ENCODE measurements around the gene ATF4.

ATF4 gene

DNA sequence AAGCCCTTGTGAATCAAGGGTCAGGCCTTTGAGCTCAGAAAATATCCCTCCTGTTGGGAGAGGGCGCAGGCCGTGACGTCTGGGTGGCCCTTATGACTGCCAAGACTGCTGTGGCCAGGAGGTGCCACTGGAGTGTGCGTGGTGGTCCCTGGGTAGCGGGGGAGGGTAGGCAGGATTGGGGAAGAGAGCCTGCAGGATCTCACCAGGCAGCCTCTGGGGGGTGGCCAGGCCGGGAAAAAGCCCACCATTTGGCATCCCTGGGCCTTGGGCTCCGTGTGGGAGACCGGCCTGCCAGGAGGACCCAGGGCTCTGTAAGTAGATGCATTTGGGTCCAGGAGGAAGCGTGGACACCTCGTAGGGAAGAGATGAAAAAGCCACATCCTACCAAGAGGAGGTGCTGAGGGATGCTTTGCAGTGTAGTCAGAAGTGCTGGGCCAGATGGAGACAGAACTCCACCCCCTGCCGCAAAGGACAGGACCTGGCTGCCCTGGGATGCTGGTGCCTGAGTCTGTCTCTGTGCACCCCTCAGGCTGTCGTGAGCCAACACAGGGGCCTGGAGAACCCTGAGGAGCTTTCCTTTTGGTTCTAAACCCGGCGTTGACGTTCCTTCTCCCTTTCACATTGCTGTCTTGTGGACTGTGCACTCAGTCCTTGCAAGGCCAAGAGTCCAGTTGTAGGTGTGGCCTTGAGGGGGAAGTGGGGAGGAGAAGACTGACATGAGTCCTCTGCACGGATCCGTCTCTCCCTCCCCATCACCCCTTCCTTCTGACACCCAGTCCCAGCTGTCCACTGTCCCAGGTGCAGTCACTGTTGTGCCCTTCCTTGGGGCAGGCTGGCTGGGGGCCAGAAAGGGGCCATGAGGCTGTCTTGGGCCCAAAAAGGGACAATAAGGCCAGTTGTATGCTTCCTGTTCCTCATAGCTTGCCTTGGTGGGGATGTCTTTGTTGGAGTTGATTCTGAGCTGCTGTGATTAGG, 31.0 kb upstream of the ATF4 start:
- no peak overlapping the region for H3K27ac ChIP-seq (ENCODE audit: low read depth, low read length)
- no peaks in the 10 kb centered on the region for H3K27me3 ChIP-seq (ENCODE audit: control insufficient read depth in 1 of 2, insufficient read depth in 2 of 2, low read length in 2 of 2)
- H3K4me3 ChIP-seq (ENCODE audit: low read depth in 1 of 2, low read length in 2 of 2): peak overlapping the region in 1 of 2 donors; percentile 43
- H3K4me1 ChIP-seq (ENCODE audit: control insufficient read depth in 1 of 2, insufficient read depth in 2 of 2, low read length in 2 of 2): peaks cover 10 to 13% of the 10 kb centered on the region in 2 donors
- peaks cover 0 to 18% of the 10 kb centered on the region in 2 donors for H3K36me3 ChIP-seq (ENCODE audit: control insufficient read depth in 1 of 2, insufficient read depth in 2 of 2, low read length in 2 of 2)
- no peaks in the 10 kb centered on the region for H3K9me3 ChIP-seq (ENCODE audit: control insufficient read depth in 1 of 2, low read length in 2 of 2)
- peak overlapping the region in 1 of 2 donors; percentile 10 for H3K9ac ChIP-seq (ENCODE audit: low read depth in 1 of 2, low read length in 2 of 2)

DNA sequence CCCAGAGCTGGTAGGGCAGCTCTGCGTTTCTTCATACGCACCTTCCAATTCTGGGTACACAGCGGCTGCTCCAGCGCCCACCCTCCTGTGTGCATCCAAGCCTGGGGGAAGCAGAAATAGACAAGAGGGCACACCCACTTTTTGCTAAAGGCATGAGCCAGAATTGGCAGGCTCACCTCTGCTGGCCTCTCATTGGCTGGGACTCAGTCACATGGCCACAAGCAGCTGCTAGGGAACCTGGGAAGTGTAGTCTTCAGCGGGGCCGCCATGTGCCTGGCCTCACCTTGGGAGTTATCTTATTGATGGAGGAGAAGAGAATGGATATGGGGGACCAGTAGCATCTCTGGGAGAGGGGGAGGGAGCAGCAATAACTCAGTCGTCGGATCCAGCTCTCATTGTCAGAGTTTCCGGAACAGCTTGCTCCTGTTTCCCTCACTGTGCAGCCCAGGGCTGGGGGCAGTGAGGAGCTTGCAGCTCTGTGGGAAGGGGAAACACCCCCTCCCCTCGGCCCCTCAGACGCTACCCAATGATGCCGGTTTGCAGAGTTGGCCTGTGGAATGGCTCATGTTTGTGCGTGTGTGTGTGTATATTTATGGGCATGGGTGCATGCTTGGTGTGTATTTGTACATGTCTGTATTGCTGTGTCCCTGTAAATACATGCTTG, 30.1 kb upstream of the ATF4 start:
- no peak overlapping the region for H3K27ac ChIP-seq (ENCODE audit: low read depth, low read length)
- no peaks in the 10 kb centered on the region for H3K9me3 ChIP-seq (ENCODE audit: control insufficient read depth in 1 of 2, low read length in 2 of 2)
- H3K36me3 ChIP-seq (ENCODE audit: control insufficient read depth in 1 of 2, insufficient read depth in 2 of 2, low read length in 2 of 2): peaks cover 0 to 18% of the 10 kb centered on the region in 2 donors
- peaks cover 10 to 13% of the 10 kb centered on the region in 2 donors for H3K4me1 ChIP-seq (ENCODE audit: control insufficient read depth in 1 of 2, insufficient read depth in 2 of 2, low read length in 2 of 2)
- H3K4me3 ChIP-seq (ENCODE audit: low read depth in 1 of 2, low read length in 2 of 2): peak overlapping the region in 1 of 2 donors; percentile 2
- no peaks in the 10 kb centered on the region for H3K27me3 ChIP-seq (ENCODE audit: control insufficient read depth in 1 of 2, insufficient read depth in 2 of 2, low read length in 2 of 2)
- H3K9ac ChIP-seq (ENCODE audit: low read depth in 1 of 2, low read length in 2 of 2): no peak overlapping the region

DNA sequence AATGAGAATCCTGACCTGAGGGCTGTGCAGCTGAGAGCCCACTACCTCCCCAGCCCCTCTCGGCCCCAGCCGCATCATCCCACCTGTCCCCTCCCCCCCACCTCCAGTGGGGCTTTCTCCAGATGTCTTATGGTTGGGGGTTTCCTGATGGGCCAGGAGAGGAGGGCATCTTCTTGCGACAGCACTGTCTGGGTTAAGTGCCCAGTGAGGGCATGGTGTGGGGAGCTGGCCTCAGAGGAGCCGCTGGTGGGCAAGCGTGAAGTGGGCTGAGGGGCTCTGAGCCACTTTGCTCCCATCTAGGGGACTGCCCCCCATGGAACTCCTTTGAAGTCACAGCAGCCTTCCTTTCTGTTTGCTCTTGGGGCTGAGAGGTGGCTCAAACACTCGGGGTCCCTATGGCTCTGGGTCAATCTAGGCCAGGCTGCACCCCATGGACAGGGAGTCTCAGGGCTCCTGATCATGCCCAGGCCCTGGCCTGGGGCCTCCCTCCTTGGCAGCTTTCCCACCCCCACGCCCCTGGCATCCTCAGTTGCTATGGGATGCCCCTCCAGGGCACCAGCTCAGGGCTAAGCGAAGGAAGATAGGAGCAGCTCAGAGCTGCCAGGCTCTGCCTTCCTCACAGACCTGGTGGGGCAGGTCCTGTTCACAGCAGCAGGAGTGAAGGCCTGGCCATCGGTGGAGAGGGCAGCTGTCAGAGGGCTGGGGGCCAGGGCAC, 29.2 kb upstream of the ATF4 start:
- peaks cover 0 to 18% of the 10 kb centered on the region in 2 donors for H3K36me3 ChIP-seq (ENCODE audit: control insufficient read depth in 1 of 2, insufficient read depth in 2 of 2, low read length in 2 of 2)
- H3K9ac ChIP-seq (ENCODE audit: low read depth in 1 of 2, low read length in 2 of 2): no peak overlapping the region
- H3K4me3 ChIP-seq (ENCODE audit: low read depth in 1 of 2, low read length in 2 of 2): no peak overlapping the region
- H3K4me1 ChIP-seq (ENCODE audit: control insufficient read depth in 1 of 2, insufficient read depth in 2 of 2, low read length in 2 of 2): peaks cover 10 to 13% of the 10 kb centered on the region in 2 donors
- H3K9me3 ChIP-seq (ENCODE audit: control insufficient read depth in 1 of 2, low read length in 2 of 2): no peaks in the 10 kb centered on the region
- H3K27ac ChIP-seq (ENCODE audit: low read depth, low read length): no peak overlapping the region
- H3K27me3 ChIP-seq (ENCODE audit: control insufficient read depth in 1 of 2, insufficient read depth in 2 of 2, low read length in 2 of 2): no peaks in the 10 kb centered on the region

DNA sequence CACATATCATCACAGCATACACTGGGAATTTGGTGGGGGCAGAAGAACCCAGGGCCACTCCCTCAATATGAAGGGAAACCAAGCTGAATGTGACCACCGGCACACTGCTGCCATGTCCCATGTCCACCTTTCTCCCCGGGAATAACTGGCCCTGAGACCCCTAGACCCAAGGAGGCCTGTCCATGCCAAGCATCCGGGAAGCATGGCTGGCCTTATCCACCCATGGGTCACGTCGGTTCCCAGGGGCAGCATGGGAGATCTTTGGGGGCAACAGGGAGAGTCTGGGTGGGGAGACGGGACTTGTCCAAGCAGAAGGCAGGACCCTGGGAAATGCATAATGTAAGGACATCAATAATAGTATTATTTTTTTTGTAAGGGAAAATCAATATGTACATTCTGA, 28.7 kb upstream of the ATF4 start:
- Histone ChIP-seq H3K9me3 (ENCODE audit: control insufficient read depth in 1 of 2, low read length in 2 of 2) (no peaks in the 10 kb centered on the region), H3K9ac (ENCODE audit: low read depth in 1 of 2, low read length in 2 of 2) (no peak overlapping the region), H3K4me1 (ENCODE audit: control insufficient read depth in 1 of 2, insufficient read depth in 2 of 2, low read length in 2 of 2) (peaks cover 13 to 18% of the 10 kb centered on the region in 2 donors), H3K4me3 (ENCODE audit: low read depth in 1 of 2, low read length in 2 of 2) (no peak overlapping the region), H3K27me3 (ENCODE audit: control insufficient read depth in 1 of 2, insufficient read depth in 2 of 2, low read length in 2 of 2) (no peaks in the 10 kb centered on the region), H3K36me3 (ENCODE audit: control insufficient read depth in 1 of 2, insufficient read depth in 2 of 2, low read length in 2 of 2) (peaks cover 0 to 18% of the 10 kb centered on the region in 2 donors), H3K27ac (ENCODE audit: low read depth, low read length) (no peak overlapping the region)

DNA sequence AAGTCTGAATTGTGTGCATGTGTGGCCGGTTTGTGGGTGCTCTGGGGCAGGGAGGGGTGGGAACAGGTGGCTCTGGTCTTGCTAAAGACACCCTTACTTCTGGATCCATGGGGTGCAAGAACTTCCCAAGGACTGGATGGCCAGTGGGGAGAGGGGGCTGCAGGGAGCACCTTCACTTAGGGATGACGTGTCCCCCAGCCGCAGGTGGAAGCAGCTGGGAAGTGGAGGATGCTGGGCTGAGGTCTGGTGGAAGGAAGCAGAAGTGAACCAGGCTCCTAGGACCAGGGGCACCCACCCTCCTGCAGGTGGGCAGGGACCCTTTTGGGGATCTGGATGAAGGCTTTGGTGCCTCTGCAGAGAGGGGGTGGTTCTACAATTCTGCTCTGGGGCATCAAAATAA, 28.2 kb upstream of the ATF4 start:
- H3K9me3 ChIP-seq (ENCODE audit: control insufficient read depth in 1 of 2, low read length in 2 of 2): no peaks in the 10 kb centered on the region
- peaks cover 0 to 18% of the 10 kb centered on the region in 2 donors for H3K36me3 ChIP-seq (ENCODE audit: control insufficient read depth in 1 of 2, insufficient read depth in 2 of 2, low read length in 2 of 2)
- peaks cover 14 to 18% of the 10 kb centered on the region in 2 donors for H3K4me1 ChIP-seq (ENCODE audit: control insufficient read depth in 1 of 2, insufficient read depth in 2 of 2, low read length in 2 of 2)

DNA sequence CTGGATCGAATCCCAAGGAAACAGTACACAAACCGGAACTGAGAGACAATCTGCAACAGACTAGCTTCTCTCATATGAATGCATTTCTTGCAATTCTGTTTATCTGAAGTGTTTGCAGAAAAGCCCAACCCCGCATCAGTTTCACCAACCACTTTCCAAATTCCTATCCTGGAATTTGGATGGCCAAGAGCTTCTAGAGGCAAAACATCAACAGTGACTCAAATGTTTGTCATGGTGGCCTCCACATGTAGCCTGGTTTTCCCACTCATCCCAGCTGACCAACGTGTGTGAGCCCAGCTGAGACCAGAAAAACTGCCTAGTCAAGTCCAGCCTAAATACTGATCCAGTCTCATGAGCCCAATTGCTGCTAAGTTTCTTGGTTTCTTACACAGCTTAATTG, 26.6 kb upstream of the ATF4 start:
- Histone ChIP-seq H3K9ac (ENCODE audit: low read depth in 1 of 2, low read length in 2 of 2) (no peak overlapping the region), H3K27ac (ENCODE audit: low read depth, low read length) (no peak overlapping the region), H3K4me3 (ENCODE audit: low read depth in 1 of 2, low read length in 2 of 2) (no peak overlapping the region), H3K9me3 (ENCODE audit: control insufficient read depth in 1 of 2, low read length in 2 of 2) (no peaks in the 10 kb centered on the region), H3K27me3 (ENCODE audit: control insufficient read depth in 1 of 2, insufficient read depth in 2 of 2, low read length in 2 of 2) (no peaks in the 10 kb centered on the region), H3K36me3 (ENCODE audit: control insufficient read depth in 1 of 2, insufficient read depth in 2 of 2, low read length in 2 of 2) (peaks cover 0 to 8% of the 10 kb centered on the region in 2 donors), H3K4me1 (ENCODE audit: control insufficient read depth in 1 of 2, insufficient read depth in 2 of 2, low read length in 2 of 2) (peaks cover 14 to 18% of the 10 kb centered on the region in 2 donors)

More for the DNA sequence above, 28.2 kb upstream of the ATF4 start:
- H3K9ac ChIP-seq (ENCODE audit: low read depth in 1 of 2, low read length in 2 of 2): no peak overlapping the region
- H3K27me3 ChIP-seq (ENCODE audit: control insufficient read depth in 1 of 2, insufficient read depth in 2 of 2, low read length in 2 of 2): no peaks in the 10 kb centered on the region
- H3K27ac ChIP-seq (ENCODE audit: low read depth, low read length): no peak overlapping the region
- no peak overlapping the region for H3K4me3 ChIP-seq (ENCODE audit: low read depth in 1 of 2, low read length in 2 of 2)

DNA sequence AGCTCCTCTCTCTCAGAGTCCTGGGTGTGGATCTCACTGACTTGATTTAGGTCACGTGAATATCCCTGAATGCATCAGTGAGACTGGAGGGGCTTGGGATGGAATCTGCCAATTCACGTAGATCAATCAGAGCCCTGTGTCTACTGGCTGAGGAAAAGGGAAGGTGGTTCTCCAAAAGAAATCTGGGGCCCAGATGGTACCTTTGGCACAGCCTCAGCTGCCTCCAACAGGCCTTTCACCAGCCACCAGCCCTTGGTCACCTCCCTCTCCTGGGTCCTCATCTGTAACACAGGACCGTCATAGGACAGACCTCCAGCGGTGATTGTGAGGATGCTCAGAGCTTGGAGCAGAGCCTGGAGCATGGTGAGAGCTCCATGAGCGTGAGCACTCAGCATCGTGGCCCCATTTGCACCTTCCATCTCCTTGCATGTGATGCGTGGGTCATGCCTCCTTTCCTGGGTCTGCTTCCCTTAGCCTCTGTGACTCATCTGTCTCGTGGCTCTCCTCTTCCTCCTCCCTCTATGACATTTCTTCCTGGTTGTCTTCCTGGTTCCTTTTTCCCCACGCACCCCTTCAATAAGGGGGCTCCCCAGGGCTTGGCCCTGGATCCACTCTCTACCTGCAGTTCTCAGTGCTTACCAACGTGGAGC, 25.8 kb upstream of the ATF4 start:
- no peaks in the 10 kb centered on the region for H3K27me3 ChIP-seq (ENCODE audit: control insufficient read depth in 1 of 2, insufficient read depth in 2 of 2, low read length in 2 of 2)
- H3K9me3 ChIP-seq (ENCODE audit: control insufficient read depth in 1 of 2, low read length in 2 of 2): no peaks in the 10 kb centered on the region
- no peak overlapping the region for H3K27ac ChIP-seq (ENCODE audit: low read depth, low read length)
- H3K4me3 ChIP-seq (ENCODE audit: low read depth in 1 of 2, low read length in 2 of 2): no peak overlapping the region
- no peak overlapping the region for H3K9ac ChIP-seq (ENCODE audit: low read depth in 1 of 2, low read length in 2 of 2)
- peaks cover 0 to 5% of the 10 kb centered on the region in 2 donors for H3K36me3 ChIP-seq (ENCODE audit: control insufficient read depth in 1 of 2, insufficient read depth in 2 of 2, low read length in 2 of 2)
- H3K4me1 ChIP-seq (ENCODE audit: control insufficient read depth in 1 of 2, insufficient read depth in 2 of 2, low read length in 2 of 2): peaks cover 7 to 11% of the 10 kb centered on the region in 2 donors

DNA sequence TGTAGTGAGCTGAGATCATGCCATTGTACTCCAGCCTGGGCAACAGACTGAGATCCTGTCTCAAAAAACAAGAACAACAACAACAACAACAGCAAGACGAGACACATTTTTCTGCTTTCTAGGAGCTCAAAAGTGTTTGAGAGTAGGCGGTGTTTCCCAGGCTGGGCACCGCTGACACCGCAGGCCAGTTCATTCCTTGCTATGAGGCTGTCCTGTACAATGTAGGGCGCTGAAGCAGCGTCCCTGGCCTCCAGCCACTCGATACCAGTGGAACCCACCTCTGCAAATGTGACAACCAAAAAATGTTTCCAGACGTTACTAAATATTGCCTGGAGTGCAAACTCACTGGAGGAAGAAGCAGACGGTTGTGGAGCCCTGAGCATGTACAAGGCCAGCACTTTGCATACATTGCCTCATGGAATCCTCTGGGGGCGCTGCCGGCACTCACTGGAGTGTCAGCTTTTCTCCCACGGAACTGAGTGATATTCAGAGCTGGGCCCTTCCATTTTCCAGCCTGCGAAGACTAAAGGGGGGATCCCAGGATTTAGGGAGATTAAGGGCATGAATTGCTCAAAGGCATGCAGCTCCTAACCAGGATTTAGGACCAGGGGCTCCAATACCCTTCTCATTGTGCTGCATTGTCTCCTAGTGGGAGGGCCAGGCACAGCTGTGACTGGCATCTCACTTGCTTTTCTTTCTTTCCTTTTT, 24.1 kb upstream of the ATF4 start:
- Histone ChIP-seq H3K27me3 (ENCODE audit: control insufficient read depth in 1 of 2, insufficient read depth in 2 of 2, low read length in 2 of 2) (no peaks in the 10 kb centered on the region), H3K9me3 (ENCODE audit: control insufficient read depth in 1 of 2, low read length in 2 of 2) (no peaks in the 10 kb centered on the region), H3K4me3 (ENCODE audit: low read depth in 1 of 2, low read length in 2 of 2) (no peak overlapping the region), H3K9ac (ENCODE audit: low read depth in 1 of 2, low read length in 2 of 2) (no peak overlapping the region), H3K27ac (ENCODE audit: low read depth, low read length) (no peak overlapping the region), H3K4me1 (ENCODE audit: control insufficient read depth in 1 of 2, insufficient read depth in 2 of 2, low read length in 2 of 2) (peaks cover 10% of the 10 kb centered on the region in 2 donors), H3K36me3 (ENCODE audit: control insufficient read depth in 1 of 2, insufficient read depth in 2 of 2, low read length in 2 of 2) (peaks cover 0 to 3% of the 10 kb centered on the region in 2 donors)

DNA sequence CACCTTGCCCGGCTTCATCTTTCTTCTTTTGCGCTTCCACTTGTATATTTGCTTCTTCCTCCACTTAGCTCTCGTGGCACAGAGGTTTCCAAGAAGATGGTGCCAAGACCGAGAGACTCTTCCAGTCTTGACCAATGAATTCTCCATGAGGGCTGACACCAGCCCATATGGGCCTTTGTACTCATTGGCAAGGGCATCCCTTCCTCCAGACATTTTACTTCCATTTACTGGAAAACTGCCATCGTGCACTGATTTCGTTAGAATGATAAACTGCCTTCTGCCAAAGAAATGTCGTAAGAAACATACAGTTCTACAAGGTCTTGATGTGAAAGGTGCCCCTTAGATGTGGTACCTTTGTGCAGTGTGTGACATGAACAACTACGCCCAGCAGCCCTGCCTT, 22.9 kb upstream of the ATF4 start:
- H3K9me3 ChIP-seq (ENCODE audit: control insufficient read depth in 1 of 2, low read length in 2 of 2): no peaks in the 10 kb centered on the region
- H3K27me3 ChIP-seq (ENCODE audit: control insufficient read depth in 1 of 2, insufficient read depth in 2 of 2, low read length in 2 of 2): no peaks in the 10 kb centered on the region
- H3K27ac ChIP-seq (ENCODE audit: low read depth, low read length): no peak overlapping the region
- H3K36me3 ChIP-seq (ENCODE audit: control insufficient read depth in 1 of 2, insufficient read depth in 2 of 2, low read length in 2 of 2): no peaks in the 10 kb centered on the region
- peaks cover 16 to 17% of the 10 kb centered on the region in 2 donors for H3K4me1 ChIP-seq (ENCODE audit: control insufficient read depth in 1 of 2, insufficient read depth in 2 of 2, low read length in 2 of 2)
- H3K9ac ChIP-seq (ENCODE audit: low read depth in 1 of 2, low read length in 2 of 2): no peak overlapping the region
- H3K4me3 ChIP-seq (ENCODE audit: low read depth in 1 of 2, low read length in 2 of 2): no peak overlapping the region

Measured in duodenal mucosa (tissue), 2 donors.